ENCODE results near the gene RAP2A.
A peak's percentile ranks its signal among the peaks of the same experiment; 100 is the strongest.

RAP2A gene

DNA sequence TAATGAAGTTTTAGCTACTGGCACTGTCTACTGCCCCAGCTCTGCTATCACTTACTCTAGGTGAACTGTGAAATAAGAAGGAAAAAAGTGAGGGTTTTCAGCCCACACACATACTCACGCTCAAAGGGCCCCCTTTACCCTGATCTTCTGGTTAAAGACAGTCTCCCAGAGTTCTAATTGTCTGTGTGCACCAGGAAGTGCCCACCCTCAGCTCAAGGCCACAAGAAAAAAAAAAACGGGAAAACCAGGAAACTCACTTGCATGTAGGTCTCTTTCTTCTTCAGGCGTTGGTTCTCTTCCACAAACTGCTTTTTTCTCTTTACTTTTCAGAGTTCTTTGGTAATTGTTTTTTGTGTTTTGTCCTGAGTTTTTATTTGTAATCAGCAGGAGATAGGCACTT, 22.1 kb downstream of the RAP2A start:
- no peak for DNase-seq

DNA sequence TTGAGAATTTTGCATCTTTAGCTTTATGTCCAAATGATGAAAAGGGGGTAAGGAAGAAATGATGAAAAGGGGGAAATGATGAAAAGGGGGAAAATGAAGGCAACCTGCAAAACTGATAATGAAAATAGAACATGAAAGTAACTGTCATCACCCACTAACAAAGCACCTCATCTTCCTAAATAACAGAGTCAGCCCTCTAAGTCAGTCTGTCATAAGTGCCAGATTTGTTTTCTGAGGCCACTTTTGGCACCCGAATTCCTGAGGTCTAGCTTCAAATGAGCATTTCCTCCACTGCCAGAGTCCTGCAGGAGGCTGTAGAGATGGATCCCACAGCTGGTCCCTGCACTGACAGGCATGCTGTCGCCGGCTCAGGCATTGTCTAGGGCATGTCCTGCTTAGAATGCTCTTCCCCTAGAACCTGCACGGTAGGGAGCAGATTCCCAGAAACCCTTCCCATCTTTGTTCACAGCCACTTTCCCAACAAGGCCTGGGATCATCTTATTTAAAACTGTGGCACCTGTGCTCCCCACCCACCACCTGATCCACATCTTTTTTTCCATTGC, 25.3 kb downstream of the RAP2A start:
- no peak for DNase-seq

DNA sequence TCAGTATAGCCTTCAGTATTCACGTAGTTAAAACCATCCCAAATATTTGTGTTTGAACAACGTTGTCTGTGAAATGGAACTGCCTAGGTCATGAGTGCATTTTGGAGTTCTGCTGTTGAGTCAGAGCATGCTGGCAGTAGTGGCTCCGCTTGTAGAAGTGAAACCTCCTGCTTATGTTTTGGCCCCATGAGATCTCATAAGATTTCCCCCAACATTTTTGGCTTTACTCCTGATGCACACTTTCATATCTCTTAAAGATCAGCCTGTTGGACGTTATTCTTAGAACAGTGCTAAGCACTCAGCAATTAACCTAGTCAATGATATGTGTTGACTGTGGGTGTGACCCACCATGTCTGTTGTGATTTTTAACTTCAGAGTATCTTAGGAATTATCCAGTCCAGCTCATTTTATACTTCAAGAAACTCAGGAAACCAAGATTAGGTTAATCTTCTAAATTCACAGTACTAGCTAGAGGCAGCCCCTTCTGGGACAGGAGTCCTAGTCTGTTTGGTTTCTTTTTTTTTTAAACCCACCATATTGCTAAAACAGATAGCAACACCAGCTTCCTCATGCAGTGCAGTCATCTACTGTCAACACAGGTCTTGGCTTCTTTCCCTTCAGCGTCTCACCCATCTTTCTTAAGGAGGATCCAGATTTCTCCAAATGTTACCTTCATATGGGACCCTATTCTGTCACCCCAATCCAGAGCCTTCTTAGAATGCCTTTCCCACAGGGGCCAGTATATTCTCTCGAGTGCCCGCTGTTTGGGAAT, 26.2 kb downstream of the RAP2A start:
- DNase-seq, result peak; percentile 13

DNA sequence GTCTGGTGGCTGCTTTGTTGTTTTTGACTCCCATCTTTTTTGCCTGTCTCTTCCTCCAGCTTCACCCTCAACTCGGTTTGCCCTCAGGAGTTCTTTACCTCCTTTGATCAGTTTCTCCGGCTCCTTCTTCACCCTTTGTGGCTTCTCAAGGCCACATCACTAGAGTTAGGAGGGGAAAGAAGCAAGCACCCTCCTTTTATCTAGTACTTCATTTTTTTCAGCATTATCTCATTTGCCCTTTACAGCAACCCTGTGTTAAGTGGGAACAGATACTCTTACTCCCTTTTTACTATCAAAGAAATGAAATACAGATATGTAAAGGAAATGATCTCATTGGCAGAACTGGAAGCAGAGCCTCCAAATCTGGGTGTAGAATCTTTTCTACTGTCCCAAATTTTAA, 26.9 kb downstream of the RAP2A start:
- no peak for DNase-seq

DNA sequence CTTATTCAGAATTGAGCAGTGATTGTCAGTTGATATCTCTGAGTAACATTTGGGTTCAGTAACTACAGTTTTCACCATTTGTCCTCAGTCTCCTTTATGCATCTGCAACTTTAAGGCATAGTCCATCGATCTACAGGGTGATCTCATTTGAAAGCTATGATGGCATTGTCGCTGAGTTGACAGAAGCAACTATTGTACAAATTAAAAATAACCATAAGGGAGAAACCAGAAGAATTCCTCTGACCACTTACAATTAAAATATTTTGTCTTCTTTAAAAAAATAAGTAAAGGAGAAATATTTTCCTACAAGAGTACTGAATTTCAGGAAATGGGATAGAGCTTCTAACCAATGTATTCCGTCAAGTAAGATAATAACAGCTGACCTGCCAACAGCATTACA, 30.6 kb downstream of the RAP2A start:
- no peak for DNase-seq

DNA sequence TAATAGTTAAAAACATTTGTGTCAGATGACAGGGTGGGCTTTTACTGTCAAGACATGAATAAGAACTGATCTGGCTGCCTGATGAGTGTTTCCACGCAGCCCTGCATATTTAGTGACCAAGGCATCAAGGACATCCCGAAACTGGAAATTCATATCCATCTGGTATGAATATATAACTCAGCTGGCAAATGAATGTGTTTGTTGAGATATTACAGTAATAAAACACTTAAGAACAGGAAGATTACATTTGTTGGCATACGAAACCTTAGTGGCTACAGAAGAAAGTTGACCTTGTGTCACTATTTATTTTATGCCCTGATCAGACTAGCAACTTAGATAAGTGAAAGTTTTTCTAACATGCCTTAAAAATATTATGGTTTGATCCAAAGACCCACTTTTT, 32.8 kb downstream of the RAP2A start:
- DNase-seq, result no peak

DNA sequence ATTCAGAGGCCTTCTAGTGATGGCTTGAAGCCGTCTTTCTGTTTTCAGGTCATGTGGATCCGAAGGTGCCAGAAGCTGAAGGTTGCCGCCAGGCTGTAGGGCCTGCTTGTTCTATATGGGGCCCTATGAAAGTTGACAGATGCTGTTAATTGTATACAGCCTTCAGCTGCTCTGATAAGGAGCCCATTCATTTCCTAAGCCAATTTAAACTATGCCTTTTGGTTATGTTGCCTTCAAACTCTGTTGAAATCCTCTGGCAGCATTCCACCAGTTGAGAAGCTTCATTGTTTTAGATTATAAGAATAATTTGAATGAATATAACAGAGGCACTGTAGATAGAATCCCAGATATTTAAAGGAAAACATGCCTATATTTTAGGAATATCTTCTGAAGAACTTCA, 34.4 kb downstream of the RAP2A start:
- no peak for DNase-seq

DNA sequence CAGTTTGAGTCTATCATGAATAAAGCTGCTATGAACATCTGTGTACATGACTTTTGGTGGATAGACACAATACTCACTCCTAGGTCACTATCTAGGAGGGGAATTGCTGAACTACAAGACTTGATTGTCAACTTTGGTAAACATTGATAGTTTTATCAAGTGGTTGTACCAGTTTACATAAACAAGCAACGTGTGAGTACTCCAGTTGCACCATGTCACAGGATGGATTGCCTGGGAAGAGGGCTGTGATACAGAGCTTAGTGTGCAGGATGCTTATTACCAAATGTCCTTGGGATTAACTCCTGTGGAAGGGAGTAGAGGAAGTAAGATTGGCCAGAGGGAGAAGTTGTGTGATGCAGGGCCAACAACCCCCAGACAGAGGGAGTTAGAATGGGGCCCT, 37.7 kb downstream of the RAP2A start:
- no peak for DNase-seq

DNA sequence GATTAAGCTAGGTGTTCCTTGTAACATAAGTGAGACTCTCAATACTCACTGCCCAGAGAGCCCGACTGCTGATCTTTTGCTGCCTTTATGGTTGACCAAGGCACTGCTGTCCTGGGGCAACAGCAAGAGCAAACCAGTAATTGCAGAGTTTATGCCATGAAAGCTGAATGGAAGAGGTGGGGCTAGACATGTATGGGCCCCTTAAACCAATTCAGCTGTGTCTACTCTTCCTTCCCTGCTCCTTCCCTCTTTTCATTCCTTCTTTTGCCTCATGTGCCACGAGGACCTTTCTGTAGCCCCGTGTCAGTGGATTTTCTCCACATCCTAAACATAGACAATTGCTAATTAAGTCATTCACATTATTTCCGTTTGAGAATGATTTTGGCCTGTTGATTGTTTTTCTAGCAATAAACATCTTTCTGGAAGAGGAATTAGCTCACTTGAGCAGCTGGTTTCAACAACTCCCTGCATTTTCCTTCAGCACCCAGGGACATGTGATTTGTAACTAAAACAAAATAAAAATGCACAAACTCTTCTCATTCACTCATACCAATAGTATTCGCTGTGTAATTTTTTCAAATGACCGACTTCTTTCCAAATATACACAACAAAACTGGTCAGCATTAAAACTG, 40.5 kb downstream of the RAP2A start:
- DNase-seq, result no peak

DNA sequence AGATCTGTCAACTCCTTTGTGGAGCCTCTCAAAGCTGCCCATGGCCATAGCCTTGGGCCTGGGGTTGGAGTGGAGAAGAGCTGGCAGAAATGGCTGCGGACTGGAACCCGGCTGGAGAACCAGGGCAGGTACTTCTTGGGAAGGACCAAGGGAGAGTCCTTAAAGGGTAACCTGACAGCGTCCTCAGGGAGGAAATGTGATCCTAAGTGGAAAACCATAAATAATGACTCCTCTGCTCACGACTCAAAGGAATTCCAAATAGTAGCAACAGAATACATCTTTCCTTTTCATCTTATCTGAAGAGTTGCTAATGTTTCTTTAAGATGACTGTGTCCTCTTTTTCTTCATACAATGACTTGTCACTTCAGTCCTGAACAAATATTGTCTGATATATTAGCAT, 41.0 kb downstream of the RAP2A start:
- DNase-seq, result no peak

DNA sequence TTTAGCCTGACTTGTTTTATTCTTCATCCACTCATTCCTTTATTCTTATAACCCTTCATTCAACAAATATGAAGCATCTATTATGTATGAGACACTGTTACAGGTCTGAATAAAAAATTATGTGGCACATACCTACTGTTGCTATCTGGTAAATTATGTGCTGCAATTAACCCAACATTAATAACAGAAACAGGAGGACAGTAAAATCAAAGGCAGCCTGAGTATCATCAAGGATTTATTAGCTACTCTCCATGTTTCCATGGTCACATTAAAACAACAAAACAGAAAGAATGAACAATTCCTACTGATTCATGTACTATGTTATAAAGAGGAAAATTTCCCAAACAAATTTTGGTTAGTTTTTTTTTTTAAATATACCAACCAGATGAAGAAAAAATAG, 43.9 kb downstream of the RAP2A start:
- no peak for DNase-seq

DNA sequence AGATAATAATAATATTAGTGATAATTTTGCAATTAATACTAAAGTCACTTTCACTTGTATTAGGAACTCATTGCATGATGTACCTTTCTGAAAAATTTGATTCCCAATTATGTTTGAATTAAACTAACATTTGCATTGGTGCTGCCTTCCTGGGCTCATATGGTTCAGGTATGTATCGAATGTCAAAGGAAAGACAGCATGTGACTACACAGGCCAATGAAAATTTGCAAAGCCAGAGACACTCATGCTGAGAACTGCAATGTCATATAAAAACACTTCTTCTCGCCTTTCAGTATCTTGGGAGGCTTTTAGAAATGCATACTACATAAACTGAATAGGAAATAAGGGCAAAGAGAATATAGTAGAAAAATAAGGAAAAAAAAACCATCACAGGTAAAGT, 44.3 kb downstream of the RAP2A start:
- DNase-seq, result no peak

DNA sequence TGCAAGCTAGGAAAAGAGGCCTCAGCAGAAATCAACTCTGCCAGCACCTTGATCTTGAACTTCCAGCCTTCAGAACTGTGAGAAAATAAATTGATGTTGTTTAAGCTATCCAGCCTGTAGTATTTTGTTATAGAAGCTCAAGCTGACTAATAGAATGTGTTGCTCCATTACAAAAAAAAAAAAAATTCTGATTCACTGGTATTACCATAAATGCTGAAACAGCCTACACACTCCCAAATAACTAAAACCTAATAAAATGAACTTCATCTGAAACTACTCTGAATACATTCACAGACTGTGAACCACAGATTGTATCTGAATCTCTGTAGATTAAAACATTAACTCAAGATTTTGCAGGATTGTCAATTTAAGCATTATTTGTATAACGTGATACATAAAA, 49.5 kb downstream of the RAP2A start:
- DNase-seq, result no peak

DNA sequence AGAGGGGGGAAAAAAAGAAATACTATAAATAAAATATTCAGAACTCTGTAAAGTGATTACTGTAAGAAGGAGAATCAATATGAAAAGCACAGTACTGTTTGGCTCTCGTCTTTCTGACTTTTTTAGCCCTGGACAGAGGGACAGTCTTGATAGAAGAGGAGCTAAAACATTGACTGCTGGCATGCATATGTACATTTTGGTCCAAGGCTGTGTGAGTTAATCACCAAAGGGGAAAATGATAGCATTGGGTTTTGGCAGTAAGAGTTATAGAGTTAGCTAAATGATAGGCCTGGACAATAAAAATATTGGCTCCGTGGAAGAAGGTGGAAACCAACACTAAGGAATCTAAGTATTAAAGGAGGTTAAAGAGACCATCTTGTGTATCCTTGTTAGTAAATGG, 50.3 kb downstream of the RAP2A start:
- no peak for DNase-seq

DNA sequence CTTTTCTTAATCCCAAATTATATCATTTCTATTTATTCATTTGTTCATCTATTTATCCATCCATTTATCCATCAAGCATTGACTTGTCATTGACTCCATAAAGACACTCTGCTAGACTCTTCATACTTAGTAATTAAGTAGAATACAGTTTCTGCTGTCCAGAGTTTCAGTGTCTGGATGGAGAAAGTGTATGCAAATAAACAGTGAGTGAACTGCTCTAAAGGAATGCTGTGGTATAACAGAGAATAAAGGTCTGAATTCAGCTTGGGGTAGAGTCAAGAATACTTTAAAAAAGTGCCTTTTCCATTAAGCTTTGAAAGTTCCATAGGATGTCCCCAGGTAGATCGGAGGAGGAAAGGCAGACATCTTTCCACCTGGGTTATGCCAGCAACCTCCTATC, 51.4 kb downstream of the RAP2A start:
- no peak for DNase-seq

DNA sequence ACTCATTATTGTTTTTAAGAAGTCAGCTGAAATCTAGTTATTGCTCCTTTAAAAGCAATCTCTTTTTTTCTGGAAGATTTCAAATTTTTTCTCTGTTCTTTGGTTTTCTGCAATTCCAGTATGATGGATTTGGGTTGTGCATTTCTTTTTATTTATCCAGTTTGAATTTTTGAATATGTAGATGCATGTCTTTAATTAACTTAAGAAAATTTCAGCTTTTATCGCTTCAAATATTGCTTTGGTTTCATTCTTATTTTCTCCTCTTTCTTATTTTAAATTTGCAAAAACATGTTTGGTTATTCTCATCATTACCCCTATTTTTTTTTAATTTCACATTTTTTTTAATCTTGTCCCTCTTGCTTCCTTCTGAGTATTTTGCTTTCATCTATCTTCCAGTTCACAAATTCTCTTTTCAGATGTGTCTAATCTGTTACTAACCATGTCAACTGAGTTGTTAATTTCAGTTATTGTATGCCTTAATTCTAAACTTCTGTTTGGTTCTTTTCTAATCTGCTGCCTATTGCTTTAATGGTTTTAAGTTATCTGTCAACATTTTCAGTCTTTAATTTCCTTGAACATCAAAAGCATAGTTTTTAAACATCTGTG, 56.8 kb downstream of the RAP2A start:
- no peak for DNase-seq

DNA sequence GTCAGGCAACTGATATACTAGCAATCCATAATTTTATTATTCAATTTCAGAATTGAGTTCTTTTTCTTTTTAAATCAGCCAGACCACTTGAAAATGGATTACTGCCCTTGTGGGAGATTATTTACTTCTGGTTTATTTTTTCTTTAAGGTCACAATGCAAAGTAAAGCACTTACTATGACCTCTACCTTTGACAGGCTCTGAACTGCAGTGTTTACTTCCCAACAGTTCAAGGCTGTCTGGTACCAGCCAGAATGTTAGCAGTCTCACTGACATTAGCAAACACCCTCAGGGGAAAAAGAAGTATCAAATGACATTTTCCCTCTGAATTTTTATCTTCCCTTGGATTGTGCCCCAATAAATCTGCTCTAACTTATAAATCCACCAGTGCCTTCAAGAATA, 57.5 kb downstream of the RAP2A start:
- DNase-seq, result no peak

DNA sequence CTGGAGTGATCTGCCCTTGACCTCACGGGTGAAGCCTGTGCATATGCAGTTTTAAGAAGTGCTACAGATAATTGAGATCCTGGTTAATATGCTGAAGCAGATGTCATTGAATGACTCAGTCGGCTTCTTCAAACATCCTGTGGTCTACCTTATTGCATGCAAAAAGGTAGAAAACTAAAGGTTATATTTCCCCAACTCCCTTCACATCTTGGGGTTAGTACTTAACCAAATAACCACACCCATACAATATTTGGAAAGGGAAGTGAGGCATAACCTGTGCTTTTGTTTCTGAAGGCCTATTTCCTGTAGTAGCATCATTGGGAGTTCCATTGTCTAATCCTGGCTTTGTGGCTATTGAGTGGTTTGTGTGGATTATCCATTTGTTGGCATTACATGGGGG, 58.3 kb downstream of the RAP2A start:
- no peak for DNase-seq

DNA sequence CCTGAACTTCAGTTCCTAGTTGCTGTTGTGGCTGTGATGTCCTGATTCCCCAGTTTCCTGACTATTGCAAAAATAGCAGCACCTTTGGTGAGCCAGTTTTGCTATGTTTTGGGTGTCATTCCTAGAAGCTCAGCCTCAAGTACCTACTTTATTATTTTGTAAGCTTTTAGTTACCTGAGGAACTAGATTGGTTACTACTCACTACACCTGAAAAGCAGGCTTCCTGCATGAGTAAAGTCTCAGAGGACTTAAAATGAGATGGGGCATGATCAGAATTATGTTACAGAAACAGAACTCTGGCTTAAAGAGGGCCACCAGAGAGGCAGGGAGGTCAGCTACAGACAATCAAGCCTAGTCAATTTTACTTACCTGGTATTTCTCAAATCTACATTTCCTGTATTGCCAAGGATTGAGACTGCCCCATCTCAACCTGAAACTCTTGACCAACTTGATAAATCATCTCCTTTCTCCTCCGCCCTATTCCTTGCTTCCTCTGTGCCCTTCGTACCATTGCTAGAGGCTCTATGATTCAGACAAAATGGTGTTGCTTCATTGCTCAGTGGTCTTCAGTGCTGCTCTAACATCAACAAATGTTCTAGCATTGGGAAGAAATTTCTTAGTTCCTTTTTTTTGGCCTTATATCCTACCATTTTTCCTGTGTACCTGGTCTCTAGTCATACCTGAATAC, 58.9 kb downstream of the RAP2A start:
- DNase-seq, result no peak

DNA sequence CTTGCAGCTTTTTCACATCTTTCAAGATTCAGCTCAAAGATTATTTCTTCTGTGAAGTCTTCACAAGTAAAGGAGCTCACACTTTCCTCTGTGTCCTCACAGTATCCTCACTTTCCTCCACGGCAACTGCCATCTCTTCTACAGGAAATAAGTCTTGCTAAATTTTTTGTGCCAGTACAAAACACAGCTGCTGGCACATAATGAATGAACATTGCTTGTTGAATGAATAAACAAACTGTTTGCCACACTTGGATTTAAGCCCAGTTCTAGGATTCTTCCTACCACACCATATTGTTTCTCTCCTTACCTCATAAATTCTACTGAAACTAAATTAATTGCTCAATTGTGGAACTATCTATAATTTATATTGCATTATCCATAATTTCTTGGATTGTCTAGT, 59.5 kb downstream of the RAP2A start:
- no peak for DNase-seq

DNA sequence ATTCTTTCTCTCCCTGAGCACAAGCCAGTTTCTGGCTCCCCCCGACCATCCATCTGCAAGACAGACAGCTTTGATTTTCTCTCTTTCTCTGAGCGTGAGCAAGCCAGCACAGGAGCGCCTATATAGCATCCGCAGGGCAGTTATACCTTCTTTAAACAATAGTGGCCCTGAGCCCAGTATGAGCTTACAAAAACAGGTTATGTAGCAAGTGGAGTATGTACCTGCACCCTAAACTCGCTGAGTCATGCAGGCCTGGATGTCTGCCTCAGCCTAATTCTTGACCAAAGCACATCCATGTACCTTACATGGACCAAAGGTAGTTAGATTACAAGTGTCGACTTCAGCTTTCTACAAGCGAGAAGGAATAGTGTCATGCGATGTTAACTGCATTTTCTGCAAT, 61.7 kb downstream of the RAP2A start:
- no peak for DNase-seq

DNA sequence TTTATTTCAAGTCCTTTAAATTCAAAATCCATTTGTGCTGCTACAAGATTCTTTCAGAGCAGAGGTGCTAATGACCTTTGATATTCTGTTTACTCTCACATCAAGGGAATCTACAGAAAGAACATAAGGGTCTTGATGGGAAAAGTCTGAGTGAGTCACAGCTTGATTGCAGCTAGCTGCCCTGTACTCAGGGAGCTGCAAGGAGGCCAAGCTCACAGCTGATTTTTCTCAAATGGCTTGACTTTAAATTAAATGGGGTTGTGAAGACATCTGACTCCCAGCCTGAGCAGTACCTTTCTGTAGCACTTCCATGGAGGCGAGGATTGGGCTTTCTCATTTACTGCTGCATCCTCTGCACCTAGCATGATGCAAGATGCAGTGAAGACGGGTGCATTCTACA, 62.5 kb downstream of the RAP2A start:
- DNase-seq, result no peak

DNA sequence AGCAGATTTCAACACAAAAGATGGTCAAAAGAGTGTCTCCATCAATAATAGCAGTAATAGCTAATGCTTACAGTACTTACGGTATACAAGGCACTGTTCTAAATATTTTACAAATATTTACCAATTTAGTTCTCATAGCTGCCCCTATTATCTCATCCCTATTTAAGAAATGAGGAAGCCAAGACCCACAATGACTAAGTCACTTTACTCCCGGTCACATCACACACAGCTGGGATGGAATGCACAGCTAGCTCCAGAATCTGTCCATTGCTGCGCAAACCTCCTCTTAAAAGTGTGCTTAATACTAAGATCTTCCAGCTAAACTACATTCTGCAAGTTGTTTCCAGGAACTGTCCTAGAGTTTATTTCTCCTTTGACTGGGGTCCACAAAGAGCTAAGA, 63.4 kb downstream of the RAP2A start:
- no peak for DNase-seq

DNA sequence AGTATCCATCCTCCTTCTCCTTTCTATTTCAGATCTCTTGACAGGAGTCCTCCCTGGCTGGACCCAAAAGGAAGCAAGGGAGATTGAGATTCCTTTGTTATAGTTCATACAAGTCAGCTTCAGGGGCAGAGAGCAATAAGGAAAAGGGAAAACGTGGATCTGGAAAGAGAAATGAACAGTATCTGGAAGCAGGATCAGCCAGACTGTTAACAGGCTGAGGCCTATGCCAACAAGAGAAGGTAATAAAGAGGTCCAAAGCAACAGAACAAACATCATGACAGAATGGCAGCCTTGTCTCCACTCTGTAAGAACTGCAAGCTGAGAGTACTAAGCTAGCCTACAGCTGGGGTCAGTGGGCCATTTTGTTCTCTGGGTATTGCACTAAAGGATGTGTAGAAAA, 64.5 kb downstream of the RAP2A start:
- no peak for DNase-seq
